Keratinocyte (primary cell): ENCODE measurements around the gene AKAP8L. TPM values are rescaled to one million over a fixed set of nuclear protein-coding genes. Genes with fewer than 3 reads are reported as not detected.

Source experiments
- DNase-seq: peaks from one replicate; pipeline ENCODE4 v3.0.0-alpha.2; 2011; ENCODE audit warnings: low read depth, missing footprints, low spot score
- FAIRE-seq: peaks from 2 replicates; lab custom pipeline; 2011; peaks lifted over from hg19 to GRCh38; lab: Jason Lieb, UNC
- H2AFZ ChIP-seq: 2 replicates; pipeline ENCODE4 v1.6.0; 2012; ENCODE audit warnings: low read length, control low read depth, inconsistent platforms; ENCODE audit not compliant: control insufficient read depth
- H3K27ac ChIP-seq: 2 replicates; pipeline ENCODE4 v1.5.1; 2011; ENCODE audit warnings: low read length; ENCODE audit not compliant: control insufficient read depth, insufficient read depth
- H3K27me3 ChIP-seq: 3 replicates; pipeline ENCODE4 v1.6.0; 2011; ENCODE audit warnings: low read length; ENCODE audit not compliant: control insufficient read depth, insufficient read depth; ENCODE audit errors: extremely low read depth
- H3K36me3 ChIP-seq, 2 experiments: 2 replicates in 1 of 2; 3 replicates in 1 of 2; pipeline ENCODE4 v1.5.1; 2011; ENCODE audit warnings: low read length in 2 of 2, mild to moderate bottlenecking in 1 of 2; ENCODE audit not compliant: control insufficient read depth in 2 of 2, insufficient read depth in 2 of 2; ENCODE audit errors: extremely low read depth in 1 of 2
- H3K4me1 ChIP-seq: 3 replicates; pipeline ENCODE4 v1.5.1; 2011; ENCODE audit warnings: low read length; ENCODE audit not compliant: control insufficient read depth, insufficient read depth; ENCODE audit errors: extremely low read depth
- H3K4me2 ChIP-seq: 3 replicates; pipeline ENCODE4 v1.6.0; 2011; ENCODE audit warnings: low read depth, low read length; ENCODE audit not compliant: control insufficient read depth, insufficient read depth; ENCODE audit errors: extremely low read depth
- H3K4me3 ChIP-seq, 3 experiments: fragments of 200-600 bp in 1 of 3; sonication (generic) in 1 of 3; 2 replicates in 2 of 3; 3 replicates in 1 of 3; pipeline ENCODE4 v1.5.1; 2011 to 2016; ENCODE audit warnings: low read length in 3 of 3, mild to moderate bottlenecking in 3 of 3, control low read depth in 2 of 3, inconsistent platforms in 1 of 3, low read depth in 1 of 3, mixed read lengths in 1 of 3, mixed run types in 1 of 3, moderate library complexity in 1 of 3; ENCODE audit not compliant: control insufficient read depth in 2 of 3, insufficient read depth in 2 of 3; ENCODE audit errors: extremely low read depth in 1 of 3
- H3K79me2 ChIP-seq: 2 replicates; pipeline ENCODE4 v1.6.0; 2012; ENCODE audit warnings: low read length; ENCODE audit not compliant: control insufficient read depth, insufficient read depth
- H3K9ac ChIP-seq: 3 replicates; pipeline ENCODE4 v1.6.0; 2011; ENCODE audit warnings: low read length; ENCODE audit not compliant: control insufficient read depth, insufficient read depth; ENCODE audit errors: extremely low read depth
- H3K9me1 ChIP-seq: 3 replicates; pipeline ENCODE4 v1.6.0; 2011; ENCODE audit warnings: low read length; ENCODE audit not compliant: control insufficient read depth, insufficient read depth; ENCODE audit errors: extremely low read depth
- H3K9me3 ChIP-seq: 2 replicates; pipeline ENCODE4 v1.5.1; 2012; ENCODE audit warnings: low read depth, low read length; ENCODE audit not compliant: control insufficient read depth
- H4K20me1 ChIP-seq: 3 replicates; pipeline ENCODE4 v1.6.0; 2011; ENCODE audit warnings: low read length; ENCODE audit not compliant: control insufficient read depth, insufficient read depth; ENCODE audit errors: extremely low read depth
- EZH2 ChIP-seq: IDR thresholded peaks from one replicate; pipeline ENCODE4 v1.6.1; 2012; ENCODE audit warnings: inconsistent platforms, mild to moderate bottlenecking, low read length, moderate library complexity
- dilution Hi-C: fragments of 300-500 bp; cut with MboI; formaldehyde crosslinking; loops from one replicate; pipeline ENCODE4 v1.7.0; 2020; ENCODE audit warnings: low sequenced_read_pairs; ENCODE audit not compliant: extremely low pct_ligation_motif_present
- polyA plus RNA-seq, 5 experiments: library from polyadenylated mRNA; depleted of rRNA in 3 of 5; stranded (reverse) in 3 of 5; stranded (forward) in 1 of 5; unstranded in 1 of 5; fragments of >200 nt; gene quantifications; 1 replicate in 1 of 5; 2 replicates in 3 of 5; 3 replicates in 1 of 5; pipeline versions ENCODE4 v1.2.1 to v1.2.3, GENCODE V29; 2011 to 2012; ENCODE audit warnings: missing spikeins in 2 of 5, low read depth in 1 of 5, low replicate concordance in 1 of 5
- TF ChIP-seq, protein P1 (sequence below), 3 experiments: IDR thresholded peaks in 1 of 3; conservative IDR thresholded peaks in 1 of 3; optimal IDR thresholded peaks in 1 of 3; 2 replicates in 2 of 3; 3 replicates in 1 of 3; pipeline versions ENCODE3 to v1.5.1; 2011; ENCODE audit warnings: low read length in 3 of 3, mild to moderate bottlenecking in 3 of 3, moderate library complexity in 2 of 3, control low read depth in 1 of 3, inconsistent platforms in 1 of 3; ENCODE audit not compliant: insufficient read depth in 2 of 3; ENCODE audit errors: extremely low read depth in 1 of 3

The AKAP8L gene
- polyA plus RNA-seq, 1 donor (not counting 4 experiments of a cell fraction or from before 2014, with no cell fraction given), result 48.2 TPM

DNA sequence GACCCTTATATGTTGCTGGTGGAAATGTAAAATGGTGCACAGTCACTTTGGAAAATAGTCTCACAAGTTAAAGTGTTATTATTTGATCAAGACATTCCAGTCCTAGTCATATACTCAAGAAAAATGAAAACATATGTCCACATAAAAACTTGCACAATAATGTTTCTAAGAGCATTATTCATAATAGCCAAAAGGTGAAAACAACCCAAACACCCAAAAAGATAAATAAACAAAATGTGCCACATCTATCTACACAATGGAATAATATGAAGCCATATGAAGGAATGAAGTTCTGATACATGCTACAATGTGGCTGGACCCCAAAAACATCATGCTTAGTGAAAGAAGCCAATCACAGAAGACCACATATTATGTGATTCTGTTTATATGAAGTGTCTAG, 24.8 kb downstream of the AKAP8L start:
- H3K36me3 ChIP-seq, result peaks cover 25 to 30% of the 10 kb centered on the region in 2 experiments
- no peaks in the 10 kb centered on the region for H4K20me1 ChIP-seq
- no peaks in the 10 kb centered on the region for H3K4me1 ChIP-seq
- no peaks in the 10 kb centered on the region for H3K9me3 ChIP-seq
- TF ChIP-seq, protein P1, sequence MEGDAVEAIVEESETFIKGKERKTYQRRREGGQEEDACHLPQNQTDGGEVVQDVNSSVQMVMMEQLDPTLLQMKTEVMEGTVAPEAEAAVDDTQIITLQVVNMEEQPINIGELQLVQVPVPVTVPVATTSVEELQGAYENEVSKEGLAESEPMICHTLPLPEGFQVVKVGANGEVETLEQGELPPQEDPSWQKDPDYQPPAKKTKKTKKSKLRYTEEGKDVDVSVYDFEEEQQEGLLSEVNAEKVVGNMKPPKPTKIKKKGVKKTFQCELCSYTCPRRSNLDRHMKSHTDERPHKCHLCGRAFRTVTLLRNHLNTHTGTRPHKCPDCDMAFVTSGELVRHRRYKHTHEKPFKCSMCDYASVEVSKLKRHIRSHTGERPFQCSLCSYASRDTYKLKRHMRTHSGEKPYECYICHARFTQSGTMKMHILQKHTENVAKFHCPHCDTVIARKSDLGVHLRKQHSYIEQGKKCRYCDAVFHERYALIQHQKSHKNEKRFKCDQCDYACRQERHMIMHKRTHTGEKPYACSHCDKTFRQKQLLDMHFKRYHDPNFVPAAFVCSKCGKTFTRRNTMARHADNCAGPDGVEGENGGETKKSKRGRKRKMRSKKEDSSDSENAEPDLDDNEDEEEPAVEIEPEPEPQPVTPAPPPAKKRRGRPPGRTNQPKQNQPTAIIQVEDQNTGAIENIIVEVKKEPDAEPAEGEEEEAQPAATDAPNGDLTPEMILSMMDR (optimal IDR thresholded peaks at IDR 0.05 in 1 of 3, IDR thresholded peaks at IDR 0.05 in 1 of 3, conservative IDR thresholded peaks at IDR 0.05 in 1 of 3; ENCODE audit: extremely low read depth in 1 of 3, insufficient read depth in 2 of 3, low read length in 3 of 3), result no peak
- TF ChIP-seq EZH2, result no peak
- DNase-seq (no peak), FAIRE-seq (no peak)
- H3K27ac ChIP-seq, result no peak overlapping the region
- no peaks in the 10 kb centered on the region for H3K27me3 ChIP-seq
- H3K9me1 ChIP-seq, result no peaks in the 10 kb centered on the region
- peaks cover 20% of the 10 kb centered on the region for H3K79me2 ChIP-seq
- H3K4me3 ChIP-seq, result no peak overlapping the region
- dilution Hi-C loops, result no loop called here
- H3K9ac ChIP-seq, result no peak overlapping the region
- no peak overlapping the region for H2AFZ ChIP-seq
- H3K4me2 ChIP-seq, result no peak overlapping the region

DNA sequence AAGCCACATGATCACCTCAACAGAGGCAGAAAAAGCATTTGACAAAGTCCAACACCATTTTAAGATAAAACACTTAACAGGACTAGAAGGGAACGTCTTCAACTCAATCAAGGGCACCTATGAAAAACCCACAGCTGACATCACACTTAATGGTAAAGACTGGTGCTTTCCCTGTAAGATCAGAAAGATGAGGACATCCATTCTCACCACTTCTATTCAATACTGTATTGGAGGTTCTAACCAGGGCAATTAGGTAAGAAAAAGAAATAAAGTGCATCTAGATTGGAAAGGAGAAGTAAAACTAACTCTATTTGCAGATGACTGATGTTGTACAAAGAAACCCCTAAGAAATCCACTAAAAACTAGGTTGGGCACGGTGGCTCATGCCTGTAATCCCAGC, 28.0 kb downstream of the AKAP8L start:
- H3K9me3 ChIP-seq, result no peaks in the 10 kb centered on the region
- H3K4me3 ChIP-seq, result no peak overlapping the region
- H2AFZ ChIP-seq, result no peak overlapping the region
- no peak overlapping the region for H3K27ac ChIP-seq
- TF ChIP-seq, protein P1 (optimal IDR thresholded peaks at IDR 0.05 in 1 of 3, IDR thresholded peaks at IDR 0.05 in 1 of 3, conservative IDR thresholded peaks at IDR 0.05 in 1 of 3; ENCODE audit: extremely low read depth in 1 of 3, insufficient read depth in 2 of 3, low read length in 3 of 3), result no peak
- TF ChIP-seq EZH2, result no peak
- dilution Hi-C loops, result no loop called here
- no peak for FAIRE-seq
- peaks cover 6 to 8% of the 10 kb centered on the region in 2 experiments for H3K36me3 ChIP-seq
- peaks cover 23% of the 10 kb centered on the region for H3K79me2 ChIP-seq
- no peak overlapping the region for H3K9ac ChIP-seq
- DNase-seq, result no peak
- H3K4me2 ChIP-seq, result no peak overlapping the region
- H3K27me3 ChIP-seq, result no peaks in the 10 kb centered on the region
- no peaks in the 10 kb centered on the region for H3K4me1 ChIP-seq
- no peaks in the 10 kb centered on the region for H3K9me1 ChIP-seq
- H4K20me1 ChIP-seq, result no peaks in the 10 kb centered on the region
